Breast epithelium (tissue), 4 donors: ENCODE data around the gene TMEM163. TPM values are rescaled to one million over a fixed set of nuclear protein-coding genes. Genes with fewer than 3 reads are reported as not detected.

Source experiments
- DNase-seq, 2 donors: peaks; one replicate each; pipeline ENCODE4 v3.0.0-alpha.2; 2019; ENCODE audit warnings: low spot score in 2 of 2
- H3K27ac ChIP-seq, 2 donors: fragments of 200-600 bp; sonication (generic) in 1 of 2; one replicate each; pipeline ENCODE4 v1.5.1; 2016 to 2019; ENCODE audit warnings: mild to moderate bottlenecking in 1 of 2
- H3K27me3 ChIP-seq, 2 donors: fragments of 200-600 bp; sonication (generic) in 1 of 2; one replicate each; pipeline versions ENCODE4 v1.5.1 to v1.6.0; 2017 to 2019; ENCODE audit warnings: control low read depth in 1 of 2, mild to moderate bottlenecking in 1 of 2
- H3K36me3 ChIP-seq: fragments of 200-600 bp; one replicate; pipeline ENCODE4 v1.5.1; 2019
- H3K4me1 ChIP-seq, 2 donors: fragments of 200-600 bp; sonication (generic); one replicate each; pipeline ENCODE4 v1.5.1; 2016 to 2019; ENCODE audit warnings: control low read depth in 1 of 2
- H3K4me3 ChIP-seq, 3 donors: fragments of 200-600 bp; sonication (generic); 1 replicate in 2 of 3; 2 replicates in 1 of 3; pipeline ENCODE4 v1.5.1; 2016 to 2019; ENCODE audit warnings: mild to moderate bottlenecking in 3 of 3, moderate library complexity in 2 of 3
- H3K9me3 ChIP-seq, 2 donors: fragments of 200-600 bp; sonication (generic) in 1 of 2; one replicate each; pipeline ENCODE4 v1.5.1; 2016 to 2019; ENCODE audit warnings: control low read depth in 1 of 2
- POLR2A ChIP-seq: fragments of 450-650 bp; IDR thresholded peaks from one replicate; pipeline ENCODE4 v1.6.1; 2016; ENCODE audit warnings: antibody characterized with exemption, mild to moderate bottlenecking, moderate library complexity
- POLR2AphosphoS5 ChIP-seq, 3 donors: sonication (generic); formaldehyde crosslinking; IDR thresholded peaks; one replicate each; pipeline ENCODE4 v1.6.1; 2017; ENCODE audit warnings: antibody characterized with exemption in 3 of 3
- intact Hi-C: fragments of 100-400 bp; cut with DNase I; formaldehyde crosslinking; loops from one replicate; pipeline ENCODE4 v1.15.1; 2023; ENCODE audit warnings: low total_unique reads
- total RNA-seq, 3 donors: library from RNA; depleted of rRNA; stranded (reverse); fragments of >200 nt; gene quantifications; one replicate each; pipeline ENCODE4 v1.1.0, GENCODE V29; 2016
- TF ChIP-seq, protein P1 (sequence below), 3 donors: fragments of 450-650 bp; IDR thresholded peaks; one replicate each; pipeline ENCODE4 v1.5.1; 2016 to 2017; ENCODE audit warnings: antibody characterized with exemption in 3 of 3, mild to moderate bottlenecking in 3 of 3, moderate library complexity in 3 of 3

TMEM163 gene
- total RNA-seq, 3 donors from 2014 or later: 0.32 to 1.5 (median 0.66) TPM

DNA sequence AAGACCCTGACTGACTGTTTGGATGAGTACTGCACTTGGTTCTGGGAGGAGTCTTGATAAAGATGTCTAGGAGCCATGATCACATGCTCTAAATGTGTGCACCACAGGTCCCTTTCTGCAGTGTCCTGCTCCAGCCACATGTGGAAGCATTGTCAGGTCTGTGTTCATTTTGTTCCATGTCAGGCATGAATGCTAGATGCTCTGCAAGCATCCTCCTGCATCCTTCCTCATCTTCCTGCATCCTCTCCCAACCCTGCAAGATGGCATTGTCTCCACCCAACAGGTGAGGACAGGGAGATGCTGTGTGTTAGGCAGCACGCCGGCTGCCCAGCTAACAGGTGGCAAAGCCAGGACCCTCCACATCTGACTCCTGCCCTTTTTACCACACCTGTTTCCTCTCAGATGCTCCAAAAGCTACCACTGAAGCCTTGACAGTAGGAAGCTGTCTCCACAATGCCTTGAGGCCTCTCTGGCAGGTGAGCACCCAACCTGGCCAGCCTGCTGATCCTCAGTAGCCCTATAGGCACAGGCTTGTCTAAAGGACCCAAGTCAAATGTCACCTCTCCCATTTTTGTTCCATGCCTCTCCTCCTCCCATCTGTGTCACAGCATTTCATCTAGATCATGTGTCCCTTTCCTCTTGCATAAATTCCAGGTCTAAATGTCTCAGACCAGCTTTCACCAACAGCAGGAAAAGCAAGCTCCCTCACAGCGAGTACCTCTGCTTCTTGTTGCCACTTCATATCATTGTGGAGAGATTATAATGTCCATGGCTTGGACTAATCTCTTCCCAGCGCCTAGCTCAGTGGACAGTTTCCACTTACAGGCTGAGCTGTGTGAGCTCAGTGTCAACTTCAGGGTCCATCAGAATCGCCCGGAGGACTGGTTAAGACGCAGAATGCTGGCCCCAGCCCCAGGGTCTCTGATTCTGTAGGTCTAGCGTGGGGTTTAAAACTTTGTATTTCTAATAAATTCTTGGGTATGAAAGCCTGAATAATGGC lies 55.0 kb downstream of the TMEM163 start:
- Histone ChIP-seq H3K9me3 (no peaks in the 10 kb centered on the region), H3K27ac (no peak overlapping the region), H3K4me3 (no peak overlapping the region), H3K4me1 (no peaks in the 10 kb centered on the region), H3K36me3 (no peaks in the 10 kb centered on the region), H3K27me3 (no peaks in the 10 kb centered on the region)
- DNase-seq: no peak
- intact Hi-C loops: no loop called here
- no peak for TF ChIP-seq POLR2A
- TF ChIP-seq, protein P1, sequence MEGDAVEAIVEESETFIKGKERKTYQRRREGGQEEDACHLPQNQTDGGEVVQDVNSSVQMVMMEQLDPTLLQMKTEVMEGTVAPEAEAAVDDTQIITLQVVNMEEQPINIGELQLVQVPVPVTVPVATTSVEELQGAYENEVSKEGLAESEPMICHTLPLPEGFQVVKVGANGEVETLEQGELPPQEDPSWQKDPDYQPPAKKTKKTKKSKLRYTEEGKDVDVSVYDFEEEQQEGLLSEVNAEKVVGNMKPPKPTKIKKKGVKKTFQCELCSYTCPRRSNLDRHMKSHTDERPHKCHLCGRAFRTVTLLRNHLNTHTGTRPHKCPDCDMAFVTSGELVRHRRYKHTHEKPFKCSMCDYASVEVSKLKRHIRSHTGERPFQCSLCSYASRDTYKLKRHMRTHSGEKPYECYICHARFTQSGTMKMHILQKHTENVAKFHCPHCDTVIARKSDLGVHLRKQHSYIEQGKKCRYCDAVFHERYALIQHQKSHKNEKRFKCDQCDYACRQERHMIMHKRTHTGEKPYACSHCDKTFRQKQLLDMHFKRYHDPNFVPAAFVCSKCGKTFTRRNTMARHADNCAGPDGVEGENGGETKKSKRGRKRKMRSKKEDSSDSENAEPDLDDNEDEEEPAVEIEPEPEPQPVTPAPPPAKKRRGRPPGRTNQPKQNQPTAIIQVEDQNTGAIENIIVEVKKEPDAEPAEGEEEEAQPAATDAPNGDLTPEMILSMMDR (IDR thresholded peaks at IDR 0.05): no peak
- TF ChIP-seq POLR2AphosphoS5 (IDR thresholded peaks at IDR 0.05): no peak

- Histone ChIP-seq H3K9me3 (no peaks in the 10 kb centered on the region), H3K36me3 (no peaks in the 10 kb centered on the region), H3K27me3 (no peaks in the 10 kb centered on the region), H3K4me1 (no peaks in the 10 kb centered on the region), H3K4me3 (no peak overlapping the region), H3K27ac (no peak overlapping the region)
- TF ChIP-seq, protein P1 (IDR thresholded peaks at IDR 0.05): no peak
- TF ChIP-seq POLR2A (no peak), POLR2AphosphoS5 (IDR thresholded peaks at IDR 0.05) (no peak)
- DNase-seq: no peak
- intact Hi-C loops: no loop called here
Measured at GRCh38 chr2:134662751-134663150, 56.0 kb downstream of the TMEM163 start.

DNA sequence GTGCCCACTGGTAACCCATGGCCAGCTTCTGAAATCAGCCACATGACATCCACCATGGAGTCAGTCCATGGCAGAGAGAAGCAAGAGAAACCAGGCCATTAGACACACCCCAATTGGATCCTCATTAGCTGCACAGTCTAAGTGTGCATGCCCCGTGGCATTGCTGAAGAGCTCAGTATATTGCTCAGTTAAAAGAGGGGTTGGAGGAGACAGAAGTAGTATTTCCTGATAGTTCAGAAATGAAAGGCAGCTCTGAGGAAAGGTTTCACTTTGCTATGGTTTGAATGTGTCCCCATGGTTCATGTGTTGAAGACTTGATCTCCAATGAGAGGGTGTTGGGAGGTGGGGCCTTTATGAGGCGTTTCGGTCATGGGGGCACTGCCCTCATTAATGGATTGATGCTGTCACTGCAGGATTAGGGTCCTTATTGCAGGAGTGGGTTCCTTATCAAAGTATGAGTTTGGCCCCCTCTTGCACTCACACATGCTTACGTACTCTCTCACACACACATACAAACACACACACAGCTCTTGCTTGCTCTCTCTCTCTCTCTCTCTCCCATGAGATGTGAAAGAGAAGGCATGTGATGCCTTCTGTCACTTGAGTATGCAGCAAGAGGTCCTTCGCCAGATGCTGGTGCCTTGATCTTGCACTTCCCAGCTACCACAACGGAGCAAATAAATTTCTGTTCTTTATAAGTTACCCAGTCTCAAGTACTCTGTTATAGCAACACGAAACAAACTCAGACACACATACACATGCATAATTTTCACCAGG lies 58.0 kb downstream of the TMEM163 start:
- Histone ChIP-seq H3K4me1 (no peaks in the 10 kb centered on the region), H3K27me3 (no peaks in the 10 kb centered on the region), H3K4me3 (no peak overlapping the region), H3K27ac (no peak overlapping the region), H3K36me3 (no peaks in the 10 kb centered on the region), H3K9me3 (no peaks in the 10 kb centered on the region)
- DNase-seq: no peak
- intact Hi-C loops: no loop called here
- TF ChIP-seq, protein P1 (IDR thresholded peaks at IDR 0.05): no peak
- TF ChIP-seq POLR2AphosphoS5 (IDR thresholded peaks at IDR 0.05) (no peak), POLR2A (no peak)

- Histone ChIP-seq H3K9me3 (no peaks in the 10 kb centered on the region), H3K27ac (no peak overlapping the region), H3K27me3 (no peaks in the 10 kb centered on the region), H3K4me3 (no peak overlapping the region), H3K4me1 (no peaks in the 10 kb centered on the region), H3K36me3 (no peaks in the 10 kb centered on the region)
- TF ChIP-seq POLR2A: no peak
- no peak for TF ChIP-seq POLR2AphosphoS5 (IDR thresholded peaks at IDR 0.05)
- TF ChIP-seq, protein P1 (IDR thresholded peaks at IDR 0.05): no peak
- intact Hi-C loops: no loop called here
- no peak for DNase-seq
Measured at GRCh38 chr2:134659724-134660123, 59.1 kb downstream of the TMEM163 start.
